Hematopoietic multipotent progenitor cell treated with erythropoietin and hydrocortisone succinate and interleukin-3 and kit ligand, for 17 days (in vitro differentiated cells): ENCODE results near the gene ADD2.
"Not testable (repeated sequence)": the region's sequence is repeated elsewhere in the genome, so short reads cannot be mapped to it uniquely, and the experiment has no call there.

Experiments
- DNase-seq: peaks from one replicate; pipeline ENCODE4 v3.0.0-alpha.2; 2015; ENCODE audit warnings: low spot score

Gene ADD2

GRCh38 chr2:70767699-70768589, at the start of gene ADD2:
TSS of gene ADD2 (minus strand) at chr2:70768200. CDS start at chr2:70706408, 61,792 bp downstream.
- DNase-seq: no peak

GRCh38 chr2:70817284-70817954, 49.4 kb upstream of the ADD2 start:
- DNase-seq: no peak

GRCh38 chr2:70816726-70817125, 48.7 kb upstream of the ADD2 start:
- no peak for DNase-seq

- DNase-seq: no peak
These were observed 41.3 kb upstream of the ADD2 start for GRCh38 chr2:70808983-70809958.

- no peak for DNase-seq
These were observed 39.8 kb upstream of the ADD2 start for GRCh38 chr2:70807828-70808118.

- DNase-seq: no peak
These were observed 39.3 kb upstream of the ADD2 start for GRCh38 chr2:70807102-70807827.

GRCh38 chr2:70806620-70807019, 38.6 kb upstream of the ADD2 start:
- DNase-seq: no peak

GRCh38 chr2:70806013-70806412, 38.0 kb upstream of the ADD2 start:
- no peak for DNase-seq

GRCh38 chr2:70801607-70802263, 33.7 kb upstream of the ADD2 start:
- DNase-seq: no peak

GRCh38 chr2:70799706-70800105, 31.7 kb upstream of the ADD2 start:
- no peak for DNase-seq

GRCh38 chr2:70797996-70798395, 30.0 kb upstream of the ADD2 start:
- DNase-seq: not testable (repeated sequence)

GRCh38 chr2:70797506-70797905, 29.5 kb upstream of the ADD2 start:
- no peak for DNase-seq

- DNase-seq: no peak
These were observed 28.3 kb upstream of the ADD2 start for GRCh38 chr2:70796262-70796661.

- DNase-seq: no peak
These were observed 27.4 kb upstream of the ADD2 start for GRCh38 chr2:70795164-70795995.

- DNase-seq: no peak
These were observed 25.4 kb upstream of the ADD2 start for GRCh38 chr2:70793450-70793849.

GRCh38 chr2:70790136-70790828, 22.3 kb upstream of the ADD2 start, which contains the start of gene FIGLA:
TSS of gene FIGLA (minus strand) at chr2:70790643. CDS start at chr2:70790638, 5 bp downstream.
- DNase-seq: no peak

- DNase-seq: no peak
These were observed 21.5 kb upstream of the ADD2 start for GRCh38 chr2:70789304-70790135.

- peak; percentile 60 for DNase-seq
These were observed 17.3 kb upstream of the ADD2 start for GRCh38 chr2:70785137-70785911.
